Measurements from ENCODE around the gene F10. TPM values are rescaled to one million over a fixed set of nuclear protein-coding genes. Genes with fewer than 3 reads are reported as not detected.

The F10 gene
- total and polyA plus RNA-seq, 2 of the 13 experiments (the other 11 are each of a cell fraction or from before 2014, with no cell fraction given), result 58.4 to 237 TPM

DNA sequence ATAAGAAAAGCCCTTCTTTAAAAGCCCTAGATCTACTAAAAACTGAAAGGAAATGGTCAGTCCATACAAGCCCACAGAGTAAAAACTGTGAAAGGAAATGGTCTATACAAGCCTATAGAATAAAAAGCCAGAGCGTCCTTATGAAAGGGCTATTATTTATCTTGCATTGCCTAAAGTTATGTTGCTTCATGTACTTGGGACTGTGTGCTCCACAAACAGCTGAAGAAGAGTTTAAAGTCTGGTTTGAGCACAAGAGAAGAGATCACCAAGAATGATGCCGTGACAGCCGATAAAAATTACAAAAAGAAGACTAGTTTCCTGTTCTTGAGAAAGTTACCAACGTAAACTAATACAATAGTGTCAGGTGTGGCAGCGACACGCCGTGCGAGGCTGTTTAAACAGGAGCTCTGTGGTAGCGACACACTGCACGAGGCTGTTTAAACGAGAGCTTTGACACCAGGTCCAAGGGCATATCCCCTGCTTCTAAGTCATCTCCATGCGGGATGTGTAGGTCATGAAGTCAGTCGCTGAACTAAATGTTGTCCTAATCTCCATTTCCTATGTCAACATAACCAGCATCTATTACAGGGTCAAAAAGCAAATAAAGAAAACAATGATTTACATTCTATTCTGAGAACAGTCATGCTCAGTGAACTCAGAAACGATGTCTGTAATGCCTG is 61.0 kb downstream of the F10 start (continued):
- TF ChIP-seq NBN (conservative IDR thresholded peaks at IDR 0.05) (no peak), DMAP1 (CRISPR knock-in tag; IDR thresholded peaks at IDR 0.05) (peak; percentile 53; the same call in 1 of the 2 replicates), ZMYM4 (CRISPR knock-in tag; IDR thresholded peaks at IDR 0.05) (peak; percentile 56), RNF2 (conservative IDR thresholded peaks at IDR 0.05; ENCODE audit: low read depth) (0 out of 2 replicates have a peak, but pooled peaks have one; percentile 30), CREM (IDR thresholded peaks at IDR 0.05) (peak; percentile 50; the same call in 1 of the 2 replicates), CREM (CRISPR knock-in tag; IDR thresholded peaks at IDR 0.05) (no peak), ZNF747 (CRISPR knock-in tag; IDR thresholded peaks at IDR 0.05; ENCODE audit: borderline replicate concordance) (0 out of 2 replicates have a peak, but pooled peaks have one; percentile 45), RXRB (CRISPR knock-in tag; IDR thresholded peaks at IDR 0.05; ENCODE audit: borderline replicate concordance) (peak; percentile 73; the same call in 1 of the 2 replicates), ZFY (CRISPR knock-in tag; IDR thresholded peaks at IDR 0.05) (no peak), ESRRA (CRISPR knock-in tag; IDR thresholded peaks at IDR 0.05; ENCODE audit: low read depth) (peak; percentile 87), PHF5A (CRISPR knock-in tag; IDR thresholded peaks at IDR 0.05; ENCODE audit: low read depth, unreplicated experiment) (peak; percentile 17), SMAD3 (CRISPR knock-in tag; IDR thresholded peaks at IDR 0.05) (no peak), NCOR1 (IDR thresholded peaks at IDR 0.05; ENCODE audit: borderline replicate concordance, low read length) (peak; percentile 82; the same call in 1 of the 2 replicates), BHLHE40 (IDR thresholded peaks at IDR 0.05; ENCODE audit: low read length) (peak; percentile 88), KDM6A (CRISPR knock-in tag; IDR thresholded peaks at IDR 0.05; ENCODE audit: low read depth) (0 out of 2 replicates have a peak, but pooled peaks have one; percentile 37), SOX13 (IDR thresholded peaks at IDR 0.05) (no peak; the same call in 1 of the 2 replicates), SOX13 (CRISPR knock-in tag; conservative IDR thresholded peaks at IDR 0.05 in 1 of 2, IDR thresholded peaks at IDR 0.05 in 1 of 2) (peak in 1 of 2 experiments; percentile 89; a peak in 1 of 4 replicates), ZNF792 (CRISPR knock-in tag; IDR thresholded peaks at IDR 0.05) (peak; percentile 60; the same call in 1 of the 2 replicates), HNRNPK (IDR thresholded peaks at IDR 0.05; ENCODE audit: low read depth, low read length, poor library complexity, severe bottlenecking) (no peak), NR2F6 (IDR thresholded peaks at IDR 0.05) (peak; percentile 64), NR2F6 (CRISPR knock-in tag; IDR thresholded peaks at IDR 0.05) (peak; percentile 54), ARNTL (CRISPR knock-in tag; IDR thresholded peaks at IDR 0.05) (peak; percentile 65; the same call in 1 of the 2 replicates), ZNF674 (CRISPR knock-in tag; IDR thresholded peaks at IDR 0.05; ENCODE audit: low read depth) (no peak), KMT2A (CRISPR knock-in tag; IDR thresholded peaks at IDR 0.05) (0 out of 2 replicates have a peak, but pooled peaks have one; percentile 45), ASH2L (IDR thresholded peaks at IDR 0.05; ENCODE audit: insufficient read length, low read depth, low read length) (peak; percentile 84), ZFX (CRISPR knock-in tag; IDR thresholded peaks at IDR 0.05; ENCODE audit: low read depth) (no peak), NCOA2 (CRISPR knock-in tag; IDR thresholded peaks at IDR 0.05) (peak; percentile 46; the same call in 1 of the 2 replicates), GATAD2A (CRISPR knock-in tag; IDR thresholded peaks at IDR 0.05) (peak; percentile 87), ZNF576 (CRISPR knock-in tag; IDR thresholded peaks at IDR 0.05) (no peak), DPF2 (CRISPR knock-in tag; IDR thresholded peaks at IDR 0.05; ENCODE audit: borderline replicate concordance, low read depth) (peak; percentile 57; the same call in 1 of the 2 replicates)
- TF ChIP-seq, protein P1, sequence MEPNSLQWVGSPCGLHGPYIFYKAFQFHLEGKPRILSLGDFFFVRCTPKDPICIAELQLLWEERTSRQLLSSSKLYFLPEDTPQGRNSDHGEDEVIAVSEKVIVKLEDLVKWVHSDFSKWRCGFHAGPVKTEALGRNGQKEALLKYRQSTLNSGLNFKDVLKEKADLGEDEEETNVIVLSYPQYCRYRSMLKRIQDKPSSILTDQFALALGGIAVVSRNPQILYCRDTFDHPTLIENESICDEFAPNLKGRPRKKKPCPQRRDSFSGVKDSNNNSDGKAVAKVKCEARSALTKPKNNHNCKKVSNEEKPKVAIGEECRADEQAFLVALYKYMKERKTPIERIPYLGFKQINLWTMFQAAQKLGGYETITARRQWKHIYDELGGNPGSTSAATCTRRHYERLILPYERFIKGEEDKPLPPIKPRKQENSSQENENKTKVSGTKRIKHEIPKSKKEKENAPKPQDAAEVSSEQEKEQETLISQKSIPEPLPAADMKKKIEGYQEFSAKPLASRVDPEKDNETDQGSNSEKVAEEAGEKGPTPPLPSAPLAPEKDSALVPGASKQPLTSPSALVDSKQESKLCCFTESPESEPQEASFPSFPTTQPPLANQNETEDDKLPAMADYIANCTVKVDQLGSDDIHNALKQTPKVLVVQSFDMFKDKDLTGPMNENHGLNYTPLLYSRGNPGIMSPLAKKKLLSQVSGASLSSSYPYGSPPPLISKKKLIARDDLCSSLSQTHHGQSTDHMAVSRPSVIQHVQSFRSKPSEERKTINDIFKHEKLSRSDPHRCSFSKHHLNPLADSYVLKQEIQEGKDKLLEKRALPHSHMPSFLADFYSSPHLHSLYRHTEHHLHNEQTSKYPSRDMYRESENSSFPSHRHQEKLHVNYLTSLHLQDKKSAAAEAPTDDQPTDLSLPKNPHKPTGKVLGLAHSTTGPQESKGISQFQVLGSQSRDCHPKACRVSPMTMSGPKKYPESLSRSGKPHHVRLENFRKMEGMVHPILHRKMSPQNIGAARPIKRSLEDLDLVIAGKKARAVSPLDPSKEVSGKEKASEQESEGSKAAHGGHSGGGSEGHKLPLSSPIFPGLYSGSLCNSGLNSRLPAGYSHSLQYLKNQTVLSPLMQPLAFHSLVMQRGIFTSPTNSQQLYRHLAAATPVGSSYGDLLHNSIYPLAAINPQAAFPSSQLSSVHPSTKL (CRISPR knock-in tag; IDR thresholded peaks at IDR 0.05), result peak; percentile 88
